ENCODE results near the gene C1orf146. TPM values are rescaled to one million over a fixed set of nuclear protein-coding genes. Genes with fewer than 3 reads are reported as not detected.
A peak's percentile ranks its signal among the peaks of the same experiment; 100 is the strongest.
"Not testable (repeated sequence)": the region's sequence is repeated elsewhere in the genome, so short reads cannot be mapped to it uniquely, and the experiment has no call there.

The C1orf146 gene
- total and polyA plus RNA-seq, 4 donors: 0.36 to 0.60 TPM; not detected in 2

DNA sequence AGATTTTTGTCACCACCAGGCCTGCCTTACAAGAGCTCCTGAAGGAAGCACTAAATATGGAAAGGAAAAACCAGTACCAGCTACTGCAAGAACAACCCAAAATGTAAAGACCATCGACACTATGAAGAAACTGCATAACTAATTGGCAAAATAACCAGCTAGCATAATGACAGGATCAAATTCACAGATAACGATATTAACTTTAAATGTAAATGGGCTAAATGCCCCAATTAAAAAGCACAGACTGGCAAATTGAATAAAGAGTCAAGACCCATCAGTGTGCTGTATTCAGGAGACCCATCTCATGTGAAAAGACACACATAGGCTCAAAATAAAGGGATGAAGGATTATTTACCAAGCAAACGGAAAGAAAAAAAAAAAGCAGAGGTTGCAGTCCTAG lies 37.0 kb downstream of the C1orf146 start:
- H3K4me3 ChIP-seq (ENCODE audit: low read depth, low read length); H3K27me3 ChIP-seq (ENCODE audit: control insufficient read depth, insufficient read depth, low read length); DNase-seq (ENCODE audit: low read depth in 4 of 6, low spot score in 6 of 6); H3K9me3 ChIP-seq (ENCODE audit: control insufficient read depth, insufficient read depth, low read length); H3K27ac ChIP-seq (ENCODE audit: low read depth, low read length); H3K36me3 ChIP-seq (ENCODE audit: control insufficient read depth, insufficient read depth, low read length); H3K4me1 ChIP-seq (ENCODE audit: control insufficient read depth, insufficient read depth, low read length): not testable (repeated sequence)
- no CpG with 5 or more reads among the region's 3 CpGs for WGBS (ENCODE audit: insufficient coverage)

- no peaks in the 10 kb centered on the region for H3K27me3 ChIP-seq (ENCODE audit: control insufficient read depth, insufficient read depth, low read length)
- no CpG with 5 or more reads among the region's 1 CpG for whole genome bisulfite sequencing (ENCODE audit: insufficient coverage)
- H3K36me3 ChIP-seq (ENCODE audit: control insufficient read depth, insufficient read depth, low read length): peaks cover 12% of the 10 kb centered on the region
- peaks cover 2% of the 10 kb centered on the region for H3K9me3 ChIP-seq (ENCODE audit: control insufficient read depth, insufficient read depth, low read length)
- no peak for DNase-seq (ENCODE audit: low read depth in 4 of 6, low spot score in 6 of 6)
- no peak overlapping the region for H3K4me3 ChIP-seq (ENCODE audit: low read depth, low read length)
- no peak overlapping the region for H3K27ac ChIP-seq (ENCODE audit: low read depth, low read length)
- no peaks in the 10 kb centered on the region for H3K4me1 ChIP-seq (ENCODE audit: control insufficient read depth, insufficient read depth, low read length)
These were observed 41.6 kb downstream of the C1orf146 start for GRCh38 chr1:92259350-92259749.

- H3K36me3 ChIP-seq (ENCODE audit: control insufficient read depth, insufficient read depth, low read length): peaks cover 12% of the 10 kb centered on the region
- WGBS (ENCODE audit: insufficient coverage): 93% methylated on average over 2 of the region's 3 CpGs
These were observed 44.8 kb downstream of the C1orf146 start for GRCh38 chr1:92262516-92262915.

DNA sequence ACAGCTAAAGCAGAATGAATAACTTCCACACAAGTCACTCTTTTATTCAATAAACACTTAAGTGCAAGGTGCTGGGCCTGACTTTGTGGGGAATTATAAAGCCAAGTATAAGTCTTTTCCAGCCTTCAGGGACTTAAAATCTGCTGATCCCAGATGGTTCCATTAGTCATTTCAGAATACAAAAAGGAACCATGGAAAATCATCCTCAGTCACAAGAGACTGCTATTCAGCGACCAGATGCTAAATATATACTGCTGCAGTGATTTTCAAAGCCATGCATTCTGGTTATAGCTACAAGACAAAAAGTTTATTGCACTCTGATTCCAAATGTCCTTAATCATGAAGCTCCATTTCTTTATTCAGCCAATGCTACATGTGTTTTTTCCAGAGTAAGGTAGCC lies 55.3 kb downstream of the C1orf146 start:
- Histone ChIP-seq H3K27ac (ENCODE audit: low read depth, low read length) (no peak overlapping the region), H3K9me3 (ENCODE audit: control insufficient read depth, insufficient read depth, low read length) (no peaks in the 10 kb centered on the region), H3K4me1 (ENCODE audit: control insufficient read depth, insufficient read depth, low read length) (no peaks in the 10 kb centered on the region), H3K36me3 (ENCODE audit: control insufficient read depth, insufficient read depth, low read length) (peaks cover 10% of the 10 kb centered on the region), H3K4me3 (ENCODE audit: low read depth, low read length) (no peak overlapping the region), H3K27me3 (ENCODE audit: control insufficient read depth, insufficient read depth, low read length) (no peaks in the 10 kb centered on the region)
- 100% methylated on average over 1 of the region's 1 CpG for WGBS (ENCODE audit: insufficient coverage)
- DNase-seq (ENCODE audit: low read depth in 4 of 6, low spot score in 6 of 6): peak in 2 of 6 donors; percentile 2 to 46

More at GRCh38 chr1:92262516-92262915, 44.8 kb downstream of the C1orf146 start:
- no peaks in the 10 kb centered on the region for H3K27me3 ChIP-seq (ENCODE audit: control insufficient read depth, insufficient read depth, low read length)
- H3K4me1 ChIP-seq (ENCODE audit: control insufficient read depth, insufficient read depth, low read length): no peaks in the 10 kb centered on the region
- H3K4me3 ChIP-seq (ENCODE audit: low read depth, low read length): no peak overlapping the region
- no peak for DNase-seq (ENCODE audit: low read depth in 4 of 6, low spot score in 6 of 6)
- H3K9me3 ChIP-seq (ENCODE audit: control insufficient read depth, insufficient read depth, low read length): no peaks in the 10 kb centered on the region
- H3K27ac ChIP-seq (ENCODE audit: low read depth, low read length): no peak overlapping the region

DNA sequence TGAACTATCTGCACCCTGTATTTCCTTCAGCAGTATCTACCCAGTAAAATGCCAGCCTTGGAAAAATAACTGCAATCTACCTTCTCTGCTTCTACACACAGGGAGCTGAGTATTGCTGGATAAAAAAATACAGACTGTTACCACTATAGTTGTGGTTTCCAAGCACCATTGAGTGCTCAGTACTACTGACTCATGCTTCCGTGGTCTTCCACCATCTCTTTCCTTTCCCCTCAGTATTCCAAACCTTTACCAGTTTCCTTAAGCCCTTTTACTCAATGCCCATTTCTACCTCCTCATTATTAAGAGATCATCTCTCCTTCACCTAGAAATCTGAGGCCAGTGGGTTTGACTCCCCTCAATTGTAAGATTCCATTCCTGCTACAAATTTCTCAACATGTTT lies 57.2 kb downstream of the C1orf146 start:
- Histone ChIP-seq H3K27ac (ENCODE audit: low read depth, low read length) (no peak overlapping the region), H3K36me3 (ENCODE audit: control insufficient read depth, insufficient read depth, low read length) (peaks cover 18% of the 10 kb centered on the region), H3K27me3 (ENCODE audit: control insufficient read depth, insufficient read depth, low read length) (no peaks in the 10 kb centered on the region), H3K9me3 (ENCODE audit: control insufficient read depth, insufficient read depth, low read length) (no peaks in the 10 kb centered on the region), H3K4me1 (ENCODE audit: control insufficient read depth, insufficient read depth, low read length) (no peaks in the 10 kb centered on the region), H3K4me3 (ENCODE audit: low read depth, low read length) (no peak overlapping the region)
- no peak for DNase-seq (ENCODE audit: low read depth in 4 of 6, low spot score in 6 of 6)
- WGBS (ENCODE audit: insufficient coverage): 95% methylated on average over 1 of the region's 1 CpG

GRCh38 chr1:92276082-92276481 lies 58.4 kb downstream of the C1orf146 start:
- Histone ChIP-seq H3K9me3 (ENCODE audit: control insufficient read depth, insufficient read depth, low read length) (no peaks in the 10 kb centered on the region), H3K27ac (ENCODE audit: low read depth, low read length) (no peak overlapping the region), H3K4me1 (ENCODE audit: control insufficient read depth, insufficient read depth, low read length) (no peaks in the 10 kb centered on the region), H3K27me3 (ENCODE audit: control insufficient read depth, insufficient read depth, low read length) (no peaks in the 10 kb centered on the region), H3K36me3 (ENCODE audit: control insufficient read depth, insufficient read depth, low read length) (peaks cover 18% of the 10 kb centered on the region), H3K4me3 (ENCODE audit: low read depth, low read length) (no peak overlapping the region)
- no CpG with 5 or more reads among the region's 3 CpGs for WGBS (ENCODE audit: insufficient coverage)
- DNase-seq (ENCODE audit: low read depth in 4 of 6, low spot score in 6 of 6): no peak

- H3K4me1 ChIP-seq (ENCODE audit: control insufficient read depth, insufficient read depth, low read length): no peaks in the 10 kb centered on the region
- no peak for DNase-seq (ENCODE audit: low read depth in 4 of 6, low spot score in 6 of 6)
- no peaks in the 10 kb centered on the region for H3K27me3 ChIP-seq (ENCODE audit: control insufficient read depth, insufficient read depth, low read length)
- peaks cover 18% of the 10 kb centered on the region for H3K36me3 ChIP-seq (ENCODE audit: control insufficient read depth, insufficient read depth, low read length)
- no peaks in the 10 kb centered on the region for H3K9me3 ChIP-seq (ENCODE audit: control insufficient read depth, insufficient read depth, low read length)
- WGBS (ENCODE audit: insufficient coverage): no CpG with 5 or more reads among the region's 4 CpGs
- H3K27ac ChIP-seq (ENCODE audit: low read depth, low read length): no peak overlapping the region
- no peak overlapping the region for H3K4me3 ChIP-seq (ENCODE audit: low read depth, low read length)
These were observed 59.5 kb downstream of the C1orf146 start for GRCh38 chr1:92277105-92277723.

DNA sequence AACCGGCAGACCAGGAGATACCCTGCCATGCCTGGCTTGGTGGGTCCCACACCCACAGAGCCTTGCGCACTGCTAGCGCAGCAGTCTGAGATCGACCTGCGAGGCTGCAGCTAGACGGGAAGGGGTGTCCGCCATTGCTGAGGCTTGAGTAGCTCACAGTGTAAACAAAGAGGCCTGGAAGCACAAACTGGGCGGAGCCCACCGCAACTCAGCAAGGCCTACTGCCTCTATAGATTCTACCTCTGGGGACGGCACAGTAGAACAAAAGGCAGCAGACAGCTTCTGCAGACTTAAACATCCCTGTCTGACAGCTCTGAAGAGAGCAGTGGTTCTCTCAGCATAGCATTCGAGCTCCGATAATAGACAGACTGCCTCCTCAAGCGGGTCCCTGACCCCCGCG lies 62.1 kb downstream of the C1orf146 start:
- H3K27me3 ChIP-seq (ENCODE audit: control insufficient read depth, insufficient read depth, low read length); H3K4me3 ChIP-seq (ENCODE audit: low read depth, low read length); H3K27ac ChIP-seq (ENCODE audit: low read depth, low read length); DNase-seq (ENCODE audit: low read depth in 4 of 6, low spot score in 6 of 6); H3K9me3 ChIP-seq (ENCODE audit: control insufficient read depth, insufficient read depth, low read length); H3K4me1 ChIP-seq (ENCODE audit: control insufficient read depth, insufficient read depth, low read length): not testable (repeated sequence)
- WGBS (ENCODE audit: insufficient coverage): 94% methylated on average over 15 of the region's 15 CpGs
- H3K36me3 ChIP-seq (ENCODE audit: control insufficient read depth, insufficient read depth, low read length): peaks cover 16% of the 10 kb centered on the region

DNA sequence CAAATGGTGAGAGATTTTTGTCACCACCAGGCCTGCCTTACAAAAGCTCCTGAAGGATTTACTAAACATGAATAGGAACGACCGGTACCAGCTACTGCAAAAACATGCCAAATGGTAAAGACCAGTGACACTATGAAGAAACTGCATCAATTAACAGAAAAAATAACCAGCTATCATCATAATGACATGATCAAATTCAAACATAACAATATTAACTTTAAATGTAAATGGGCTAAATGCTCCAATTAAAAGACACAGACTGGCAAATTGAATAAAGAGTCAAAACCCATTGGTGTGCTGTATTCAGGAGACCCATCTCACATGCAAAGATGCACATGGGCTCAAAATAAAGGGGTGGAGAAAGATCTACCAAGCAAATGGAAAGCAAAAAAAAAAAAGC lies 63.7 kb downstream of the C1orf146 start:
- DNase-seq (ENCODE audit: low read depth in 4 of 6, low spot score in 6 of 6); H3K27me3 ChIP-seq (ENCODE audit: control insufficient read depth, insufficient read depth, low read length); H3K4me3 ChIP-seq (ENCODE audit: low read depth, low read length); H3K27ac ChIP-seq (ENCODE audit: low read depth, low read length); H3K9me3 ChIP-seq (ENCODE audit: control insufficient read depth, insufficient read depth, low read length); H3K4me1 ChIP-seq (ENCODE audit: control insufficient read depth, insufficient read depth, low read length): not testable (repeated sequence)
- 93% methylated on average over 2 of the region's 2 CpGs for WGBS (ENCODE audit: insufficient coverage)
- peaks cover 13% of the 10 kb centered on the region for H3K36me3 ChIP-seq (ENCODE audit: control insufficient read depth, insufficient read depth, low read length)

DNA sequence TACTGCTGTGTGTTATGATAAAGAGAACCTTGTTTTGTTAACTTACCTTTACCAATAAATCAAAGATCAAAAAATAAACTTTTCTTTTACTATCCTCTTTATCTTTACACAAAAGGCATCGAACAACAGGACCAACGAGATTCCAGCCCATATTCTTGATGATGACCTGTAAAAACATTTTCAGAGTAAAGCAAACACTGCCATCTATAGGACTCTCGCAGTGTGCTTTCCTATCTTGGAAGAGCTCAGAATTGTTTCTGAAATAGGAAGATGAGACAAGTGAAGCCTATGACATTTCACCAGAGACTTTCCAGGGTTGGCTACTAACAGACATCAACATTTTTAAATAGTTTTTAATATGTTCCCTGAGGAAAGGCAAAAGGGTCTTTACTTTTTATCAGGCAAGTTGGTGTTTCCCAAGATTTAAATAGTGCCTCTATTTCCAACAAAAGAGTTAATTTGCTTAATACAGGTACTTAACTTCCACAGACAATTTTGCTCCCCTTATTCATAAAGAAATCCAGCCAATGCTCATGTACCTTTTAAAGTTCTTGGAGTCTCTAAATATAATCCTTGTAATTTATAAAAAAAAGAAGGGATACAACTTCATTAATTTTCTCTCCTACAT lies 73.8 kb downstream of the C1orf146 start:
- DNase-seq (ENCODE audit: low read depth in 4 of 6, low spot score in 6 of 6): peak in 4 of 6 donors; percentile 33 to 92 (median 60)
- no peaks in the 10 kb centered on the region for H3K4me1 ChIP-seq (ENCODE audit: control insufficient read depth, insufficient read depth, low read length)
- WGBS (ENCODE audit: insufficient coverage): no CpG with 5 or more reads among the region's 3 CpGs
- H3K9me3 ChIP-seq (ENCODE audit: control insufficient read depth, insufficient read depth, low read length): no peaks in the 10 kb centered on the region
- H3K4me3 ChIP-seq (ENCODE audit: low read depth, low read length): no peak overlapping the region
- H3K27me3 ChIP-seq (ENCODE audit: control insufficient read depth, insufficient read depth, low read length): no peaks in the 10 kb centered on the region
- H3K27ac ChIP-seq (ENCODE audit: low read depth, low read length): no peak overlapping the region
- peaks cover 3% of the 10 kb centered on the region for H3K36me3 ChIP-seq (ENCODE audit: control insufficient read depth, insufficient read depth, low read length)

Data from spinal cord (tissue), 10 donors.